H9 (cell line): Measurements from ENCODE around the gene HEMGN. TPM values are rescaled to one million over a fixed set of nuclear protein-coding genes. Genes with fewer than 3 reads are reported as not detected.
"Not testable (repeated sequence)": the region's sequence is repeated elsewhere in the genome, so short reads cannot be mapped to it uniquely, and the experiment has no call there.

ENCODE experiments used
- DNase-seq: peaks from one replicate; pipeline ENCODE4 v3.0.0-alpha.2; 2017
- H2AFZ ChIP-seq: one replicate; pipeline ENCODE4 v1.6.1; 2013; ENCODE audit warnings: mild to moderate bottlenecking, low read length, control low read depth, moderate library complexity
- H2AK5ac ChIP-seq: 2 replicates; pipeline ENCODE4 v1.6.1; 2013; ENCODE audit warnings: low read length, control low read depth, mixed read lengths; ENCODE audit not compliant: insufficient read length
- H2BK120ac ChIP-seq: one replicate; pipeline ENCODE4 v1.6.1; 2013; ENCODE audit warnings: low read depth, mild to moderate bottlenecking, low read length, control low read depth, inconsistent platforms; ENCODE audit not compliant: poor library complexity, severe bottlenecking
- H2BK12ac ChIP-seq: 2 replicates; pipeline ENCODE4 v1.6.1; 2013; ENCODE audit warnings: low read length, control low read depth, mixed read lengths, low read depth; ENCODE audit not compliant: insufficient read length
- H2BK15ac ChIP-seq: 2 replicates; pipeline ENCODE4 v1.6.1; 2013; ENCODE audit warnings: low read depth, low read length, control low read depth
- H2BK20ac ChIP-seq: one replicate; pipeline ENCODE4 v1.6.1; 2013; ENCODE audit warnings: low read depth, mild to moderate bottlenecking, low read length, control low read depth, inconsistent platforms; ENCODE audit not compliant: poor library complexity, severe bottlenecking
- H2BK5ac ChIP-seq: 2 replicates; pipeline ENCODE4 v1.6.1; 2013; ENCODE audit warnings: low read length, control low read depth, mixed read lengths; ENCODE audit not compliant: insufficient read length
- H3K14ac ChIP-seq: 2 replicates; pipeline ENCODE4 v1.6.1; 2013; ENCODE audit warnings: low read length, control low read depth; ENCODE audit not compliant: insufficient read depth
- H3K18ac ChIP-seq: 2 replicates; pipeline ENCODE4 v1.6.1; 2013; ENCODE audit warnings: low read depth, mild to moderate bottlenecking, mixed read lengths, low read length, control low read depth; ENCODE audit not compliant: insufficient read length
- H3K23ac ChIP-seq: 2 replicates; pipeline ENCODE4 v1.6.1; 2013; ENCODE audit warnings: low read length, control low read depth, mixed read lengths, low read depth; ENCODE audit not compliant: insufficient read length
- H3K23me2 ChIP-seq: 2 replicates; pipeline ENCODE4 v1.6.1; 2013; ENCODE audit warnings: low read depth, mild to moderate bottlenecking, mixed read lengths, low read length, control low read depth; ENCODE audit not compliant: insufficient read length, poor library complexity, severe bottlenecking
- H3K27ac ChIP-seq: 2 replicates; pipeline ENCODE4 v1.5.1; 2013; ENCODE audit warnings: low read length, control low read depth, mixed read lengths, low read depth; ENCODE audit not compliant: insufficient read length
- H3K27me3 ChIP-seq: 2 replicates; pipeline ENCODE4 v1.6.1; 2013; ENCODE audit warnings: low read length, control low read depth, inconsistent platforms; ENCODE audit not compliant: insufficient read depth
- H3K4ac ChIP-seq: 2 replicates; pipeline ENCODE4 v1.6.1; 2013; ENCODE audit warnings: low read depth, mild to moderate bottlenecking, control low read depth, inconsistent platforms, low read length, moderate library complexity
- H3K4me1 ChIP-seq: 2 replicates; pipeline ENCODE4 v1.6.1; 2013; ENCODE audit warnings: low read length, control low read depth, inconsistent platforms; ENCODE audit not compliant: insufficient read depth
- H3K4me2 ChIP-seq: 2 replicates; pipeline ENCODE4 v1.6.1; 2013; ENCODE audit warnings: low read length, control low read depth, mixed read lengths; ENCODE audit not compliant: insufficient read length, insufficient read depth
- H3K56ac ChIP-seq: 2 replicates; pipeline ENCODE4 v1.6.1; 2013; ENCODE audit warnings: low read depth, mild to moderate bottlenecking, mixed read lengths, low read length, control low read depth; ENCODE audit not compliant: insufficient read length
- H3K79me1 ChIP-seq: 2 replicates; pipeline ENCODE4 v1.6.1; 2013; ENCODE audit warnings: low read depth, mild to moderate bottlenecking, moderate library complexity, low read length, control low read depth, inconsistent platforms; ENCODE audit not compliant: insufficient read depth, poor library complexity, severe bottlenecking
- H3K79me2 ChIP-seq: 2 replicates; pipeline ENCODE4 v1.6.1; 2013; ENCODE audit warnings: low read length, control low read depth, inconsistent platforms; ENCODE audit not compliant: insufficient read depth
- H3K9ac ChIP-seq: 2 replicates; pipeline ENCODE4 v1.6.1; 2013; ENCODE audit warnings: low read length, control low read depth, mixed read lengths; ENCODE audit not compliant: insufficient read length; ENCODE audit errors: extremely low read depth
- H3K9me3 ChIP-seq: one replicate; pipeline ENCODE4 v1.6.1; 2013; ENCODE audit warnings: low read depth, low read length, inconsistent platforms; ENCODE audit not compliant: control insufficient read depth
- H3T11ph ChIP-seq: one replicate; pipeline ENCODE4 v1.6.1; 2013; ENCODE audit warnings: mild to moderate bottlenecking, low read length, control low read depth, inconsistent platforms
- H4K20me1 ChIP-seq: one replicate; pipeline ENCODE4 v1.6.1; 2013; ENCODE audit not compliant: control insufficient read depth, insufficient read length, insufficient read depth
- H4K5ac ChIP-seq: 2 replicates; pipeline ENCODE4 v1.6.1; 2013; ENCODE audit warnings: low read depth, mild to moderate bottlenecking, mixed read lengths, low read length, control low read depth; ENCODE audit not compliant: insufficient read length
- H4K8ac ChIP-seq: replicated peaks from 2 replicates; pipeline ENCODE4 v1.6.1; 2013; ENCODE audit warnings: low read length, control low read depth, mixed read lengths, low read depth; ENCODE audit not compliant: insufficient read length
- H4K91ac ChIP-seq: 2 replicates; pipeline ENCODE4 v1.6.1; 2013; ENCODE audit warnings: low read depth, mild to moderate bottlenecking, moderate library complexity, mixed read lengths, low read length, control low read depth; ENCODE audit not compliant: insufficient read length
- H3K27ac Mint-ChIP-seq, 3 experiments: 2 replicates in 2 of 3; 3 replicates in 1 of 3; pipeline ENCODE4 v1.8.0; 2020 to 2021; ENCODE audit warnings: mixed read lengths in 3 of 3, mild to moderate bottlenecking in 1 of 3, moderate library complexity in 1 of 3
- H3K27me3 Mint-ChIP-seq: 2 replicates; pipeline ENCODE4 v1.8.0; 2021; ENCODE audit warnings: low read depth, mild to moderate bottlenecking, moderate library complexity, mixed read lengths
- H3K36me3 Mint-ChIP-seq, 3 experiments: 2 replicates in 2 of 3; 3 replicates in 1 of 3; pipeline ENCODE4 v1.8.0; 2020 to 2021; ENCODE audit warnings: low read depth in 3 of 3, mixed read lengths in 3 of 3; ENCODE audit not compliant: insufficient read depth in 1 of 3
- H3K4me1 Mint-ChIP-seq, 2 experiments: 2 replicates each; pipeline ENCODE4 v1.8.0; 2020; ENCODE audit warnings: mixed read lengths in 2 of 2
- H3K4me3 Mint-ChIP-seq, 2 experiments: 2 replicates in 1 of 2; 3 replicates in 1 of 2; pipeline ENCODE4 v1.8.0; 2020 to 2021; ENCODE audit warnings: mild to moderate bottlenecking in 2 of 2, mixed read lengths in 2 of 2, moderate library complexity in 1 of 2
- H3K9me3 Mint-ChIP-seq, 2 experiments: 2 replicates in 1 of 2; 3 replicates in 1 of 2; pipeline ENCODE4 v1.8.0; 2020; ENCODE audit warnings: mild to moderate bottlenecking in 2 of 2, mixed read lengths in 2 of 2, moderate library complexity in 1 of 2
- CTCF ChIP-seq: fragments of 200-600 bp; sonication (generic); conservative IDR thresholded peaks from 3 replicates; pipeline ENCODE4 v1.8.0; 2021; ENCODE audit warnings: antibody characterized with exemption, mild to moderate bottlenecking
- WGBS: extraction: QIAGEN DNeasy Blood & Tissue Kit; methylation state at CpG from one replicate; pipeline ENCODE4 v1.1.7; 2013; ENCODE audit warnings: missing lambda C conversion rate, low lambda C conversion rate, mixed read lengths; ENCODE audit not compliant: insufficient read length; ENCODE audit errors: extremely low coverage; 5-methylcytosine and 5-hydroxymethylcytosine counted together
- total RNA-seq: library from RNA; stranded (reverse); gene quantifications from 2 replicates; pipeline ENCODE4 v1.2.1, GENCODE V29; 2021

HEMGN gene
- total RNA-seq, 1 experiment from 2014 or later: not detected

GRCh38 chr9:97978371-97979130 is 40.6 kb upstream of the HEMGN start:
- peaks cover 40% of the 10 kb centered on the region for H3K27me3 ChIP-seq
- no peak overlapping the region for H2BK12ac ChIP-seq
- no peak overlapping the region for H2BK15ac ChIP-seq
- no peak overlapping the region for H3K56ac ChIP-seq
- H3K36me3 Mint-ChIP-seq: no peaks in the 10 kb centered on the region; a peak in 1 of 7 replicates
- no peak overlapping the region for H3K23ac ChIP-seq
- H3K9me3 ChIP-seq: no peaks in the 10 kb centered on the region
- H3K4me3 Mint-ChIP-seq: no peak overlapping the region
- H3T11ph ChIP-seq: no peak overlapping the region
- no peak for TF ChIP-seq CTCF
- H2BK5ac ChIP-seq: no peak overlapping the region
- H3K27ac Mint-ChIP-seq: no peak overlapping the region
- H3K9ac ChIP-seq: no peak overlapping the region
- H3K79me2 ChIP-seq: no peaks in the 10 kb centered on the region
- H4K8ac ChIP-seq: no peak overlapping the region
- H3K4ac ChIP-seq: no peak overlapping the region
- no peak overlapping the region for H2AFZ ChIP-seq
- H2BK120ac ChIP-seq: no peak overlapping the region
- H4K91ac ChIP-seq: no peak overlapping the region
- H2BK20ac ChIP-seq: no peak overlapping the region
- peaks cover 90% of the 10 kb centered on the region for H3K27me3 Mint-ChIP-seq
- no peak for DNase-seq
- H4K20me1 ChIP-seq: no peaks in the 10 kb centered on the region
- H3K4me1 Mint-ChIP-seq: peaks cover 4% of the 10 kb centered on the region in 2 experiments; a peak in 3 of 4 replicates
- H3K79me1 ChIP-seq: no peaks in the 10 kb centered on the region
- no peak overlapping the region for H3K14ac ChIP-seq
- no CpG with 5 or more reads among the region's 3 CpGs for WGBS
- H3K4me2 ChIP-seq: no peak overlapping the region
- no peak overlapping the region for H4K5ac ChIP-seq
- no peak overlapping the region for H3K27ac ChIP-seq
- H3K18ac ChIP-seq: no peak overlapping the region
- peaks cover 7 to 18% of the 10 kb centered on the region in 2 experiments for H3K9me3 Mint-ChIP-seq
- no peak overlapping the region for H2AK5ac ChIP-seq
- peaks cover 5% of the 10 kb centered on the region for H3K23me2 ChIP-seq
- H3K4me1 ChIP-seq: no peaks in the 10 kb centered on the region

- not testable (repeated sequence) for H3K79me1 ChIP-seq, H3K14ac ChIP-seq, H3K9ac ChIP-seq, H2BK5ac ChIP-seq, H2AFZ ChIP-seq, H3K36me3 Mint-ChIP-seq, H3K23ac ChIP-seq, H3T11ph ChIP-seq, H3K4me3 Mint-ChIP-seq, DNase-seq, H3K18ac ChIP-seq, H3K4me1 Mint-ChIP-seq, H4K8ac ChIP-seq, H2AK5ac ChIP-seq, H4K5ac ChIP-seq, H2BK12ac ChIP-seq, H2BK15ac ChIP-seq, H3K27ac ChIP-seq, H3K4me1 ChIP-seq, H3K4ac ChIP-seq, H3K9me3 ChIP-seq, H2BK20ac ChIP-seq, H3K79me2 ChIP-seq, H3K23me2 ChIP-seq, H4K91ac ChIP-seq, H3K4me2 ChIP-seq, H2BK120ac ChIP-seq, H4K20me1 ChIP-seq, H3K27ac Mint-ChIP-seq, H3K56ac ChIP-seq
- H3K9me3 Mint-ChIP-seq: peaks cover 7 to 15% of the 10 kb centered on the region in 2 experiments
- peaks cover 100% of the 10 kb centered on the region for H3K27me3 Mint-ChIP-seq
- peaks cover 35% of the 10 kb centered on the region for H3K27me3 ChIP-seq
- WGBS: no CpG with 5 or more reads among the region's 10 CpGs
These were observed 38.7 kb upstream of the HEMGN start for GRCh38 chr9:97976633-97977032.
